ENCODE results near the gene TMEM121B.
"Not testable (repeated sequence)": the region's sequence is repeated elsewhere in the genome, so short reads cannot be mapped to it uniquely, and the experiment has no call there.

TMEM121B gene

DNA sequence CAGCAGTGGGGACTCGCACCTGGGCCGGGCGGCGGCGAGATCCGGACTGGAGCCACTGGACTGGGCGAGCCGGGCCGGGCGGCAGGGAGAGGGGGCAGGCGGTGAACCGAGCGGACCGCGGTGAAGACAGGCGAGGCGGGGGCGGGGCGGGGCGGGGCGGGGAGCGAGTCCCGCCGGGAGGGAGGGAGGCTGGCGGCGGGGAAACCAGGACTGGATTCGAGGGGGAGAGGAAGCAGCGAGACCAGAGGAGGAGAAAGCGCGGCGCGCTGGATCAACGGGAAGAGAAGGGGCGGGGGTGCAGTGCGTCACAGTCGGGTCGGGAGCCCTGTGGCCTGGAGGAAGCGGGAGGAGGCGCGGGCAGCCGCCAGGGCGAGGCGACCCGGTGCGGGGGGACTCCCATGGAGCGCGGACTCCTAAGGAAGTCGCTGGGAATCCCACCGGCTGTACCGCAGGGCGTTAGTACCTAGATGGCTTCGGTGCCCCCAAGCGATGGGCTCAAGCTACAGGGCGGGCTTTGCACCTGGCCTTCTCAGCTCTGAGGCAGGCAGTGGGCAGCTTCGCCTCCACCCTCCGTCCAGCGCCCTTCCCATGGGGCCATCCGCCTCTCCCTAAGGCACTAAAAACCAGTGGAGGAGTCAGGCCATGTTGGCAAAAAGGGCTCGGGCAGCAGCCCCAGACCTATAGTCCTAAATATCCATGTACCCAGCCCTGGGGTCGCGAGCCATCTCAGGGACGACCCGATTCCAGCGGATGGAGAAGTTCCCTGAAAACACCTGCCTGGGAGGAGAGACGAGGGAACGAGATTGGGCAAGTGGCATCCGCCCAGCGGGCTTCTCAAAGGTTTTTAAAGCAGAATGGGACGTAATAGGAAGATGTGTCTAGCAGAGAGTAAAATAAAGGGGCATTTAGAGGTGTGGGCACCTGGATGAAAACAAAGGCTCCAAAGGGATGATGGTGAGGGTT lies at the start of gene TMEM121B:
Gene TMEM121B, minus strand, starts transcription at position 128 of the 963 bp plus-strand sequence. CDS start 233 bp downstream, outside the sequence.
- peak; percentile 11 for DNase-seq (ENCODE audit: low read depth)

DNA sequence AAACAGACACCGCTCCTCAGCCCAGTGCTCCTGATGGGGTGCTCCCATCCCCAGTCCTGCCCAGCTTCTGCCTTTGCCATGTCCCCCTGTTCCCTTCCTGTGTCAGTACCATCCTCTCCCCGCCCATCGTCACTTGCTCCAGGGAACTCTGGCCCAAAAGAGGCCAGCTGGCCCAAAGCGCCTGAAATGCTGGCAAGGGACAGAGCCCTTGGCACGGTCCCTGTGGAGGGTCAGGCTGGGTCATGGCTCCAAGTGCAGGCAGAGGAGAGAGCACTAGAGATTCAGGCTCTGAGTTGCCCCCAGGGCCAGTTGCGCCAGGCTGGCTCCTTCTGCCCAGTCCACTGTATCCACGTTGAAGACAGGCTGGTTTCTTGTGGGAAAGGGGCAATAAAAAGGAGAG lies 46.3 kb upstream of the TMEM121B start:
- no peak for DNase-seq (ENCODE audit: low read depth)

DNA sequence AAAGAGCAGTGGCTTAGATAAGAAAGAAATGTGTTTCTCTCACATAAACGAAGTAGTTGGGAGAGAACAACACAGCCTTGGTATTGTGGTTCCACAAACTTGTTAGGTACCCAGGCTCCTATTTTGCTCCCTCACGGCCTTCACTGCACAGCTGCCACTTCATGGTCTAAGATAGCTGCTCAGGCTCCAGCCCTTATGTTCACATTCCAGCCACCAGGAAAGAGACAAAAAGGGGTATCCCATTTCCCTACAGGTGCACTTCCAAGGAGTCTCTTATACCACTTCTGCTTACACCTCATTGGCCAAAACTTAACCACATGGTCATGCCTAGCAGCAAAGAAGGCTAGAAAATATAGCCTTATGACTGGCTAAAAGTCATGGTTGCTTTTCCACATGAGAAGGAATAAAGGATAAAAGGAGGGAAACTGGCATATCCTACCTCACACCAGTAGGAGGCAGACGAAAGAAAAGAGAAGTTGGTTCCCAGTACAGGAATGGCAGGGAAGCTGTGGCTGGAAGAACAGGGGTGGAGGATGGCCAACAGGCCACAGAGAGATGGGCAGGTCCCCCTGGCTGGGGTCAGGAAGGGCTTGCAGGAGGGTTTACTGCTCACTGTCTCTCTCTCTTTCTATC lies 43.3 kb upstream of the TMEM121B start:
- DNase-seq (ENCODE audit: low read depth): no peak

DNA sequence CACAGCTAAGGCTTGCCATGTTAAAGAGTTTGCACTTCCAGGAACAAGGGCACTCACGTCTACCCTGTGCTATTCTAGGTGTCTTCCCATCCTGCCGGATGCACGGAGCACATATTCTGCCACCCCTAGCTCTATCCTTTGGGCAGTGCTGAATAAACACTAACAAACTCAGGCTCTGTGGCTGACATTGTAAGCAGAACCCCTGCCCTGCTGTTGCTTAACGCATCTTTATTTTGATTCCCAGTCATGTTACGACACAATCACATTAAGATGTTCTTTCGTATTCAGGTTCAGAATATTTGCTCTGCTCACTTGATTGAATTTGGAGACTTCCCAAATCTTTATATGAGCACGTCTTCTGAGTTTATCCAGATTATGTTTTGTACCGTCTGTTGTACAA lies 41.6 kb upstream of the TMEM121B start:
- DNase-seq (ENCODE audit: low read depth): no peak

GRCh38 chr22:17161991-17162390 lies 40.8 kb upstream of the TMEM121B start:
- no peak for DNase-seq (ENCODE audit: low read depth)

- DNase-seq (ENCODE audit: low read depth): peak; percentile 6
These were observed 38.4 kb upstream of the TMEM121B start for GRCh38 chr22:17159504-17159951.

DNA sequence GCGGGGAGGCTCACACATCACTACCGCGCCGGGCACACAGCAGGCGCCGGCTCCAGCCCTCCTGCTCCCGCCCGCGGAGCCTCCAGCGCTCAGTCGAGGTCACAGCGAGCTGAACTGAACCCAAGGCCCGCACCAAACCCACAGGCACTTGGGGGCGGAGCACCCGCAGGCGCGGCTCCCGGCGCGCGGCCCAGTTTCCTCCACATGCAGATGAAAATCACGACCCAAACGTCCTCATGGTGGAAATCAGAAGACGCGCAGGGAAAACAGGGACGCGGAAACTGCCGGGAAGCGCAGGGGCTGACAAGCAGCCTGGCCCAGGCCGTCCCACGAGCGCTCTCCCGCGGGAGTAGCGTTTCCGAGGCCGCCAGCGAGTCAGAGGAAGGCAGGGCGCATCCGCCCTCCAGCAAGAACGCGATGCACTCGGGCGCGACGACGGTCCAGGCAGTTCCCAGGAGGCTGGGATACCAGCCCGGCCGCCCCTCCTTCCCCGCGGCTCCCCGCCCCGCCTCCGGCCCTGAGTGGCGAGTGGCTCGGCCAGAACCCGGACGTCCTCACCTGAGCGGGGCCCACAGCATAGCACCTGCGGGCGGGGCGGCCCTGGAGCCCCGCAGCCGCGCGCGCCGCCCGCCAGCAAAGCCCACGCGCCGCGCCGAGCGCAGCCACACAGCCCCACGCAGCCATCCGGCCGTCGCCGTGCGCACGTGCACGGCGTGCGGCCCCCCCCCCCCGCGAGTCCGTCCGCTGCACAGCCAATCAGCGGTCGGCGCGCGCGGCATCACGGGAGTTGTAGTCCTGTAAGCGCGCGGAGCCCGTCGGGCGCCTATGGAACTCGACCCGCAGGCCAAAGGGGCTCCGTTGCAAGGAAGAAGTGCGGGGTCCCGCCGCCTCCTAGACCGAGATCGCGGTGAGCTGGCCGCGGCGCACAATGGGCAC lies 37.7 kb upstream of the TMEM121B start, which contains the start of gene HDHD5:
Gene HDHD5, minus strand, starts transcription at position 710 of the 936 bp plus-strand sequence. Its CDS starts 26 bp downstream, at position 684.
- peak; percentile 61 for DNase-seq (ENCODE audit: low read depth)

GRCh38 chr22:17158176-17158567 lies 37.0 kb upstream of the TMEM121B start:
- DNase-seq (ENCODE audit: low read depth): no peak

DNA sequence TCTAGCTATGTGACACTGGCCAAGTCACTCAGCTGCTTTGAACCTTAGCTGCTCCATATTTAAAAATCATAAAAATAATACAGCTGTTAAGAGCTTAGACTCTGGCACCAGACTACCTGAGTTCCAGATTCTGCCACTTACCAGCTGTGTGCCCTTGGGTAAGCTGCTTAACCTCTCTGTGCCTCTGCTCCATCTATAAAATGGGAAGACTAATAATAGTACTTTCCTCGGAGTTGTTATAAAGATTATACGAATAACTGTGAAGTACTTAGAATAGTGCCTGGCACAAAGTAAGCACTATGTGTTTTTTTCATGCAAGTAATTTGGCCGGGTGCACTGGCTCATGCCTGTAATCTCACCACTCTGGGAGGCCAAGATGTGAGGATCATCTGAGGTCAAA lies 36.6 kb upstream of the TMEM121B start:
- no peak for DNase-seq (ENCODE audit: low read depth)

- DNase-seq (ENCODE audit: low read depth): no peak
These were observed 34.8 kb upstream of the TMEM121B start for GRCh38 chr22:17155941-17156340.

DNA sequence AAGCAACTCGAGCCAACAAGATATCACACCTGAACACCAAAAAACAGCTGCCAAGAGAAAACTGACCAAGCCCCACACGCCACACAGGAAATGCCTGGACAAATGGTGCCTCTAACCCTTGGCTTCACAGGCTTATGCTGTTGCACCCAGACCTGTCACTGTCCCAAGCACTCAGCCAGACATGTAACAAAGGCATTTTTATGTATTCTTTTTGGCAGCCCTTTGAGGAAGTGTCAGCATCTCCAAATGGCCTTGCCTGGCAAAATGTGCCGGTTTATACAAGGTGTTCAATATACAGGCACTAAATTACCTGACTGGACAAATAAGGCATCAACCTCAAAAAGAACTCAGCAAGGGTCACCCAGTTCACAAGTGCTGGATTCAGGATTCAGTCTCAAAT lies 31.8 kb upstream of the TMEM121B start:
- DNase-seq (ENCODE audit: low read depth): no peak

- DNase-seq (ENCODE audit: low read depth): no peak
These were observed 31.2 kb upstream of the TMEM121B start for GRCh38 chr22:17152340-17152739.

GRCh38 chr22:17149076-17149815 lies 28.1 kb upstream of the TMEM121B start:
- no peak for DNase-seq (ENCODE audit: low read depth)

DNA sequence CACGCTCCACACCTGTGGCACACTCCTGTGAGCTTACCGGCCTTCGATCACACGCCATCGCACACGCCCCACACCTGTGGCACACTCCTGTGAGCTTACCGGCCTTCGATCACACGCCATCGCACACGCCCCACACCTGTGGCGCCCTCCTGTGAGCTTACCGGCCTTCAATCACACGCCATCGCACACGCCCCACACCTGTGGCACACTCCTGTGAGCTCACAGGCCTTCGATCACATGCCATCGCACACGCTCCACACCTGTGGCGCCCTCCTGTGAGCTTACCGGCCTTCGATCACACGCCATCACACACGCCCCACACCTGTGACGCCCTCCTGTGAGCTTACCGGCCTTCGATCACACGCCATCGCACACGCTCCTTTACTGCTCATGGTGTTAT lies 26.3 kb upstream of the TMEM121B start:
- not testable (repeated sequence) for DNase-seq (ENCODE audit: low read depth)

DNA sequence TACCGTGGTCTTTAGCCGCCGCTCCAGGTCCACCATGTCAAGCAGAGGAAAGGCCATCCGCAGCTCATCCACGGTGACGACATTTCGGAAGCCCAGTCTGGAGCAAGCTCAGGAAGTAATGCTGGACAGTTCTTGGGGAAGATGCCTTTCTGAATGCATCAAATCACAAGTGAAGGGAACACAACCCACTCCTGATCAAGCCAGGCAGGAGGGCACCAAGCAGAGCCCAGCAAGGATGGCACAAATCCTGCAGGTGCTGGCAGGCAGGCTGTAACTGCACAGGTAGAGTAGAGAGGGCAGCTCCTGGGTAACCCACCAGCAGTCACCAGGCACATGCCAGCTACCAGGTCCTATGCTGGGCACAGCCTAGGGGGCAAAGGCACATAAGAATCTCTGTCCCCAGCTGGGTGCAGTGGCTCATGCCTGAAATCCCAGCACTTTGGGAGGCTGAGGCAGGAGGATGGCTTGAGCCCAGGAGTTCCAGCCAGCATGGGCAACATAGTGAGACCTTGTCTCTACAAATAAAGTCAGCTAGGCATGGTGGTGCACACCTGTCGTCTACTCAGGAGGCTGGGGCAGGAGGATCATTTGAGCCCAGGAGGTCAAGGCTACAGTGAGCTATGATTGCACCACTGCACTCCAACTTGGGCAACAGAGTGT lies 24.0 kb upstream of the TMEM121B start:
- DNase-seq (ENCODE audit: low read depth): no peak

- no peak for DNase-seq (ENCODE audit: low read depth)
These were observed 22.7 kb upstream of the TMEM121B start for GRCh38 chr22:17143826-17144225.

DNA sequence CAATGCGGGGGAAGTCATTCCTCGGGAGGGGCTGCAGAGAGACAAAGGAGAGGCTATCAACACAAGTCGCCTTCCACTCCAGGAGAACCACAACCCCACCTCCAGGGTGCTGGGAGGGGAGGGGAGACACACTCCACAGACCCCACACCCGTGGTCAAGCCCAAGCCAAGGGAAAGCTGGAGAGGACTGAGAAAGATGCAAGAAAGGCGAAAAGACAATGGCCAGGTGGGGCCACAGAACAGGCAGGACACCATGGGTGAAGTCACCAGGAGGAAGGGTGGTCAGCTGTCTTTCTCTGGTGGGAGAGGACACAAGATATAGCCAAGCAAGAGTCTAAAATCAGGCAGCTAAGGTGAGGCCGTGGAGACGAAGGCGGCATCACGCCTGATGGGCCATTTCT lies 21.9 kb upstream of the TMEM121B start:
- DNase-seq (ENCODE audit: low read depth): no peak

- no peak for DNase-seq (ENCODE audit: low read depth)
These were observed 19.9 kb upstream of the TMEM121B start for GRCh38 chr22:17140826-17141766.

DNA sequence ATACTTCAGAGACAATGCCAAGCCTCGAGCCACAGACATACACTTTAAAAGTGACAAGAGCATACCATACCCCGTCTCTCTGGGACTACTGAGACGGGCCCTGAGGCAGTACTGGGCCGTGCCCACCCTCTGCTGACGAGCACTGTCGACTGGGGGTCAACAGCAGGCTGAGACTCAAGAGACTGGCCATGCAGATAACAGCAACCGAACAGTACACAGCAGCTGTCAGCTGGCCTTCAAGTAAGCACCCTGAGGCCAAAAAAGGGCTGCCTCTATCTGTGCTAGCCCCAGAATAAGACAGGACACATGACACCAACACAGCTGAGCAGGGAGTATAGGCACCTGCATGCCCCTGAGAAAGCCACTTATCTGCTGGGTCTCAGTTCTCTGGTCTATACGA lies 18.9 kb upstream of the TMEM121B start:
- DNase-seq (ENCODE audit: low read depth): no peak

- DNase-seq (ENCODE audit: low read depth): no peak
These were observed 17.4 kb upstream of the TMEM121B start for GRCh38 chr22:17138513-17138912.

Data from stromal cell of bone marrow (primary cell).